A549 (cell line): ENCODE results near the gene PPP2R5C. TPM values are rescaled to one million over a fixed set of nuclear protein-coding genes. Genes with fewer than 3 reads are reported as not detected.

Experiments used
- ATAC-seq, 2 experiments: fragments of 200-7000 bp in 1 of 2; fragments of >200 bp in 1 of 2; cut with Nextera tagmentation in 1 of 2; cut with Tn5 transposase in 1 of 2; 3 replicates each; pipeline versions ENCODE4 v1.8.0 to v1.9.1; 2018 to 2020; ENCODE audit warnings: mild to moderate bottlenecking in 1 of 2, moderate library complexity in 1 of 2
- CTCF ChIA-PET: fragments of 300-600 bp; sonication (Branson Sonifier 250); formaldehyde crosslinking; extraction: SDS; loops from one replicate; lab custom pipeline; 2021; ENCODE audit warnings: antibody characterized with exemption, inconsistent platforms; lab: Yijun Ruan, JAX
- POLR2A ChIA-PET: fragments of 350-600 bp; formaldehyde crosslinking; extraction: SDS; loops from one replicate; lab custom pipeline; 2021; ENCODE audit warnings: antibody characterized with exemption, inconsistent platforms; lab: Yijun Ruan, JAX
- DNase-seq, 2 experiments: peaks; one replicate each; pipeline versions ENCODE4 v3.0.0 to v3.0.0-alpha.2; 2011 to 2016; ENCODE audit warnings: low read depth in 1 of 2, low spot score in 1 of 2
- FAIRE-seq: peaks from 2 replicates; lab custom pipeline; 2011; peaks lifted over from hg19 to GRCh38; lab: Jason Lieb, UNC
- H3K27ac ChIP-seq, 2 experiments: fragments of >200 bp; sonication (Bioruptor Twin); formaldehyde crosslinking; 3 replicates each; pipeline ENCODE4 v1.5.1; 2016 to 2017
- H3K4me1 ChIP-seq: fragments of >200 bp; sonication (Bioruptor Twin); formaldehyde crosslinking; 3 replicates; pipeline ENCODE4 v1.6.1; 2016
- H3K4me2 ChIP-seq: fragments of >200 bp; sonication (Bioruptor Twin); formaldehyde crosslinking; 3 replicates; pipeline ENCODE4 v1.6.1; 2016
- H3K4me3 ChIP-seq: fragments of >200 bp; sonication (Bioruptor Twin); formaldehyde crosslinking; 3 replicates; pipeline ENCODE4 v1.5.1; 2016
- H3K9me3 ChIP-seq: fragments of >200 bp; sonication (Bioruptor Twin); formaldehyde crosslinking; 3 replicates; pipeline ENCODE4 v1.6.1; 2016
- ATOH8 ChIP-seq: fragments of 250-450 bp; sonication (Bioruptor Pico); IDR thresholded peaks from 2 replicates; pipeline ENCODE4 v1.5.0; 2020; ENCODE audit warnings: low read depth, mild to moderate bottlenecking, moderate library complexity
- BHLHE40 ChIP-seq: IDR thresholded peaks from 2 replicates; pipeline ENCODE4 v1.6.1; 2012; ENCODE audit warnings: low read depth, low read length, inconsistent platforms
- CBX8 ChIP-seq: fragments of 200-600 bp; sonication (generic); IDR thresholded peaks from 2 replicates; pipeline ENCODE4 v1.6.1; 2016
- CEBPB ChIP-seq, 2 experiments: fragments of >200 bp in 1 of 2; sonication (Bioruptor Twin) in 1 of 2; formaldehyde crosslinking in 1 of 2; IDR thresholded peaks; 2 replicates each; pipeline ENCODE4 v1.6.1; 2012 to 2016
- CHD2 ChIP-seq: fragments of 150-350 bp; IDR thresholded peaks from 2 replicates; pipeline ENCODE4 v1.6.1; 2014; ENCODE audit warnings: low read length; ENCODE audit not compliant: partially characterized antibody
- EHMT2 ChIP-seq: fragments of 200-600 bp; sonication (generic); IDR thresholded peaks from 2 replicates; pipeline ENCODE4 v1.6.1; 2016; ENCODE audit warnings: antibody characterized with exemption, low read depth, mild to moderate bottlenecking, moderate library complexity
- ELK1 ChIP-seq: fragments of 150-350 bp; IDR thresholded peaks from 2 replicates; pipeline ENCODE4 v1.6.1; 2014; ENCODE audit warnings: low read depth, mild to moderate bottlenecking, low read length
- EP300 ChIP-seq, 2 experiments: fragments of >200 bp; sonication (Bioruptor Twin); formaldehyde crosslinking; IDR thresholded peaks; 2 replicates in 1 of 2; 3 replicates in 1 of 2; pipeline ENCODE4 v1.6.1; 2016 to 2017
- FOSB ChIP-seq: fragments of 250-450 bp; sonication (Bioruptor Pico); IDR thresholded peaks from 2 replicates; pipeline ENCODE4 v1.5.0; 2020; ENCODE audit warnings: mild to moderate bottlenecking, moderate library complexity
- FOSL2 ChIP-seq, 2 experiments: fragments of 450-650 bp in 1 of 2; fragments of >200 bp in 1 of 2; sonication (Bioruptor Twin) in 1 of 2; formaldehyde crosslinking; IDR thresholded peaks; 2 replicates each; pipeline versions ENCODE4 v1.5.0 to v1.6.1; 2016 to 2020; ENCODE audit warnings: mild to moderate bottlenecking in 1 of 2, moderate library complexity in 1 of 2
- HES2 ChIP-seq: fragments of >200 bp; sonication (Bioruptor Twin); formaldehyde crosslinking; IDR thresholded peaks from 2 replicates; pipeline ENCODE4 v1.6.1; 2016
- HMGXB4 ChIP-seq: fragments of 250-450 bp; sonication (Bioruptor Pico); IDR thresholded peaks from 2 replicates; pipeline ENCODE4 v1.5.0; 2021; ENCODE audit warnings: mild to moderate bottlenecking, moderate library complexity, borderline replicate concordance
- HOXA7 ChIP-seq: fragments of 250-450 bp; sonication (Bioruptor Pico); IDR thresholded peaks from 2 replicates; pipeline ENCODE4 v1.5.0; 2020; ENCODE audit warnings: mild to moderate bottlenecking, moderate library complexity
- HOXB13 ChIP-seq: fragments of 250-450 bp; sonication (Bioruptor Pico); IDR thresholded peaks from 2 replicates; pipeline ENCODE4 v1.5.0; 2020; ENCODE audit warnings: low read depth, mild to moderate bottlenecking, moderate library complexity
- HOXB5 ChIP-seq: fragments of 250-450 bp; sonication (Bioruptor Pico); IDR thresholded peaks from 2 replicates; pipeline ENCODE4 v1.5.0; 2020; ENCODE audit warnings: mild to moderate bottlenecking, moderate library complexity
- JUNB ChIP-seq: fragments of >200 bp; sonication (Bioruptor Twin); formaldehyde crosslinking; IDR thresholded peaks from 2 replicates; pipeline ENCODE4 v1.6.1; 2016
- KDM1A ChIP-seq: fragments of 200-600 bp; sonication (generic); IDR thresholded peaks from 2 replicates; pipeline ENCODE4 v1.6.1; 2016; ENCODE audit warnings: low read depth, mild to moderate bottlenecking
- MAFK ChIP-seq: fragments of 450-650 bp; IDR thresholded peaks from 2 replicates; pipeline ENCODE4 v1.6.1; 2014; ENCODE audit not compliant: partially characterized antibody
- NPAS2 ChIP-seq: fragments of 250-450 bp; sonication (Bioruptor Pico); IDR thresholded peaks from 2 replicates; pipeline ENCODE4 v1.8.0; 2022; ENCODE audit warnings: mild to moderate bottlenecking, moderate library complexity, borderline replicate concordance
- PHF8 ChIP-seq: fragments of 200-600 bp; sonication (generic); IDR thresholded peaks from 2 replicates; pipeline ENCODE4 v1.6.1; 2016; ENCODE audit warnings: low read depth, mild to moderate bottlenecking, antibody characterized with exemption, moderate library complexity, borderline replicate concordance
- POLR2A ChIP-seq: IDR thresholded peaks from 2 replicates; pipeline ENCODE4 v1.6.1; 2012; ENCODE audit warnings: mild to moderate bottlenecking, low read length
- RAD21 ChIP-seq, 2 experiments: fragments of >200 bp in 1 of 2; sonication (Bioruptor Twin) in 1 of 2; formaldehyde crosslinking in 1 of 2; IDR thresholded peaks in 1 of 2; conservative IDR thresholded peaks in 1 of 2; 2 replicates in 1 of 2; 3 replicates in 1 of 2; pipeline ENCODE4 v1.6.1; 2012 to 2018; ENCODE audit warnings: inconsistent platforms in 1 of 2
- RCOR1 ChIP-seq: fragments of 150-350 bp; IDR thresholded peaks from 2 replicates; pipeline ENCODE4 v1.6.1; 2014; ENCODE audit warnings: antibody characterized with exemption, low read length, low read depth
- RFX5 ChIP-seq: fragments of 450-650 bp; IDR thresholded peaks from 2 replicates; pipeline ENCODE4 v1.7.1; 2014; ENCODE audit warnings: antibody characterized with exemption, mild to moderate bottlenecking, moderate library complexity
- RNF2 ChIP-seq: fragments of 200-600 bp; sonication (generic); IDR thresholded peaks from 2 replicates; pipeline ENCODE4 v1.6.1; 2016; ENCODE audit warnings: low read depth, mild to moderate bottlenecking, antibody characterized with exemption, moderate library complexity, borderline replicate concordance
- ZFP36 ChIP-seq: fragments of 450-650 bp; IDR thresholded peaks from 2 replicates; pipeline ENCODE4 v1.6.1; 2014; ENCODE audit warnings: borderline replicate concordance; ENCODE audit not compliant: partially characterized antibody
- ZSCAN20 ChIP-seq: fragments of 250-450 bp; sonication (Bioruptor Pico); IDR thresholded peaks from 2 replicates; pipeline ENCODE4 v1.8.0; 2022; ENCODE audit warnings: mild to moderate bottlenecking, moderate library complexity
- WGBS: methylation state at CpG from one replicate; pipeline ENCODE4 v1.1.6; 2017; ENCODE audit errors: missing lambda C conversion rate; 5-methylcytosine and 5-hydroxymethylcytosine counted together
- polyA plus RNA-seq, 4 experiments: library from polyadenylated mRNA; depleted of rRNA in 3 of 4; stranded (reverse); fragments of >200 nt; fragmentation: RNase III in 1 of 4; extraction: RNeasy Plus Mini Kit Qiagen cat#74134 plus additional on column Dnase treatment in 1 of 4; gene quantifications; 2 replicates in 3 of 4; 3 replicates in 1 of 4; pipeline ENCODE4 v1.2.3, GENCODE V29; 2011 to 2017

PPP2R5C gene
- polyA plus RNA-seq, 2 of the 4 experiments (the other 2 are of a cell fraction), result 74.8 to 150 TPM

- no peaks in the 10 kb centered on the region for H3K9me3 ChIP-seq
- H3K4me3 ChIP-seq, result no peak overlapping the region
- FAIRE-seq (no peak), ATAC-seq (no peak), DNase-seq (no peak)
- no peak overlapping the region for H3K4me2 ChIP-seq
- ChIA-PET POLR2A (interaction anchor here (0.6 to 1.3 kb wide), 2 partner anchors 27 to 361 kb away, joined by 3 read pairs; no protein-coding TSS in a partner anchor), CTCF (interaction anchor here (0.6 to 2.8 kb wide), 5 partner anchors 13 to 76 kb away, joined by 3 to 22 read pairs (median 4); no protein-coding TSS in a partner anchor)
- H3K4me1 ChIP-seq, result no peaks in the 10 kb centered on the region
- H3K27ac ChIP-seq, result no peak overlapping the region
- no peak for TF ChIP-seq POLR2A
- TF ChIP-seq FOSL2 (IDR thresholded peaks at IDR 0.05), result no peak
- no peak for TF ChIP-seq FOSL2 (CRISPR knock-in tag; IDR thresholded peaks at IDR 0.05)
- no peak for TF ChIP-seq RNF2
- no peak for TF ChIP-seq CEBPB (IDR thresholded peaks at IDR 0.05)
- TF ChIP-seq MAFK, result no peak
- no peak for TF ChIP-seq ZSCAN20 (CRISPR knock-in tag)
- no peak for TF ChIP-seq JUNB
- TF ChIP-seq EP300 (IDR thresholded peaks at IDR 0.05), result no peak
- TF ChIP-seq HOXB13 (CRISPR knock-in tag), result no peak
- no peak for TF ChIP-seq RAD21 (conservative IDR thresholded peaks at IDR 0.05 in 1 of 2, IDR thresholded peaks at IDR 0.05 in 1 of 2)
- TF ChIP-seq HOXB5 (CRISPR knock-in tag), result no peak
- TF ChIP-seq BHLHE40, result no peak
- no peak for TF ChIP-seq ZFP36
- WGBS, result 90% methylated on average over 12 of the region's 12 CpGs
These were observed 21.9 kb downstream of the PPP2R5C start for GRCh38 chr14:101783260-101784016.

- no peaks in the 10 kb centered on the region for H3K9me3 ChIP-seq
- POLR2A ChIA-PET, result interaction anchor here (1.3 kb wide), 1 partner anchor 26 kb away, joined by 3 read pairs; no protein-coding TSS in a partner anchor
- FAIRE-seq, result no peak
These were observed 23.1 kb downstream of the PPP2R5C start for GRCh38 chr14:101784631-101785030.

GRCh38 chr14:101788016-101788635 lies 26.6 kb downstream of the PPP2R5C start:
- 85% methylated on average over 13 of the region's 13 CpGs for WGBS
- Histone ChIP-seq H3K27ac (no peak overlapping the region), H3K4me3 (no peak overlapping the region), H3K4me1 (no peaks in the 10 kb centered on the region; the same call in 2 of the 3 replicates), H3K9me3 (no peaks in the 10 kb centered on the region), H3K4me2 (no peak overlapping the region)
- ATAC-seq (no peak), FAIRE-seq (no peak), DNase-seq (no peak)
- ChIA-PET CTCF (interaction anchor here (1.2 kb wide), 1 partner anchor 17 kb away, joined by 8 read pairs; no protein-coding TSS in a partner anchor), POLR2A (no interaction called here)
- TF ChIP-seq CHD2 (no peak), PHF8 (no peak), ATOH8 (CRISPR knock-in tag) (no peak), FOSB (no peak), HES2 (no peak), RCOR1 (no peak), HOXB5 (CRISPR knock-in tag) (no peak), NPAS2 (CRISPR knock-in tag) (no peak), HMGXB4 (CRISPR knock-in tag) (no peak), HOXA7 (CRISPR knock-in tag) (no peak), POLR2A (no peak)

More at GRCh38 chr14:101784631-101785030, 23.1 kb downstream of the PPP2R5C start:
- Histone ChIP-seq H3K4me2 (no peak overlapping the region), H3K4me1 (no peaks in the 10 kb centered on the region), H3K27ac (no peak overlapping the region), H3K4me3 (no peak overlapping the region)
- WGBS, result 66% methylated on average over 4 of the region's 6 CpGs
- CTCF ChIA-PET, result interaction anchor here (1.3 to 2.8 kb wide), 2 partner anchors 14 to 78 kb away, joined by 4 to 22 read pairs; no protein-coding TSS in a partner anchor
- TF ChIP-seq ELK1, result no peak
- no peak for TF ChIP-seq CBX8
- TF ChIP-seq HES2, result no peak
- no peak for TF ChIP-seq HOXA7 (CRISPR knock-in tag)
- no peak for TF ChIP-seq EHMT2
- no peak for TF ChIP-seq RFX5
- TF ChIP-seq KDM1A, result no peak
- TF ChIP-seq RNF2, result no peak
- no peak for TF ChIP-seq NPAS2 (CRISPR knock-in tag)
- ATAC-seq, result no peak
- no peak for DNase-seq
